Measurements from ENCODE around the gene EEIG2. TPM values are rescaled to one million over a fixed set of nuclear protein-coding genes. Genes with fewer than 3 reads are reported as not detected.
A peak's percentile ranks its signal among the peaks of the same experiment; 100 is the strongest.

The EEIG2 gene
- total and polyA plus RNA-seq, 2 donors (not counting 3 experiments of a cell fraction or from before 2014, with no cell fraction given), result 2.5 to 7.2 TPM

DNA sequence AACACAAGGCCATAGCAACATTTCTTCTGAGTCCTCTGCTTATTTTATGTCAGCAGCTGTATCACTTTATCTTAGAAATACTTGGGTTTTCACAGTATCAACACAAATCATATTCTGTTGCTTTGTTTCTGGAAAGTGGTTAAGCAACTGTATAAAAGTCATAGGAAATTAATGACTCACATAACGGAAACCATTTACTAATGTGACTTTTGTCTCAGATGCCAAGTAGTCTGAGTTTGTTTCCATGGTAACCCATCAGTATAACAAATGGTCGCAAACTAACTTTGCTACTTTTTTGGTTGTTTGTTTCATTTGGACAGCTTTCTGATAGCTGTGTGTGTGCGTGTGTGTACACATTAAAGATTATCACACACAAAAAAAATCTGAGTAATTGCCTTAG lies 31.1 kb downstream of the EEIG2 start:
- CTCF ChIA-PET, result interaction anchor here (2.5 to 3.7 kb wide), 2 partner anchors 31 to 53 kb away, joined by 17 to 21 read pairs; partner anchors contain the start of gene EEIG2
- Histone ChIP-seq H3K36me3 (ENCODE audit: control insufficient read depth in 2 of 2, extremely low read depth in 1 of 2, insufficient read depth in 2 of 2, low read length in 2 of 2) (no peaks in the 10 kb centered on the region), H4K20me1 (replicated peaks; ENCODE audit: control insufficient read depth, extremely low read depth, insufficient read depth, low read length) (no peaks in the 10 kb centered on the region), H3K4me3 (replicated peaks in 1 of 3; ENCODE audit: insufficient read depth in 1 of 3, low read depth in 1 of 3, low read length in 3 of 3) (peak overlapping the region in 1 of 3 experiments; percentile 31), H3K27me3 (ENCODE audit: control insufficient read depth in 2 of 2, insufficient read depth in 2 of 2, low read length in 2 of 2) (no peaks in the 10 kb centered on the region), H3K27ac (ENCODE audit: insufficient read depth, low read depth, low read length) (peak overlapping the region; percentile 94), H3K9me3 (replicated peaks; ENCODE audit: control insufficient read depth, insufficient read depth, low read length) (no peaks in the 10 kb centered on the region), H3K9ac (replicated peaks; ENCODE audit: extremely low read depth, insufficient read depth, low read length) (peak overlapping the region; percentile 83), H3K9me1 (replicated peaks; ENCODE audit: control insufficient read depth, extremely low read depth, insufficient read depth, low read length) (no peaks in the 10 kb centered on the region), H3K4me2 (ENCODE audit: insufficient read depth, low read length) (peak overlapping the region; percentile 90), H3K4me1 (ENCODE audit: control insufficient read depth, extremely low read depth, insufficient read depth, low read length) (peaks cover 39% of the 10 kb centered on the region), H3K79me2 (ENCODE audit: control insufficient read depth, insufficient read depth, low read length) (no peaks in the 10 kb centered on the region), H2AFZ (ENCODE audit: low read depth, low read length) (no peak overlapping the region)
- POLR2A ChIA-PET, result no interaction called here
- dilution Hi-C loops (cut with MboI; ENCODE audit: extremely low pct_ligation_motif_present, low sequenced_read_pairs) (no loop called here), intact Hi-C loops (cut with micrococcal nuclease) (loop anchor here (1.0 to 5.0 kb wide), 6 partner anchors 9 to 241 kb away; partner anchors contain the start of genes PRPF38B and STXBP3)
- TF ChIP-seq POLR2AphosphoS5 (IDR thresholded peaks at IDR 0.05; ENCODE audit: insufficient read depth, low read depth, low read length), result no peak
- peak; percentile 15 for TF ChIP-seq GATA2 (IDR thresholded peaks at IDR 0.05; ENCODE audit: insufficient read depth, insufficient read length, low read depth, low read length)
- no peak for TF ChIP-seq MYC (IDR thresholded peaks at IDR 0.05; ENCODE audit: low read depth, low read length)
- TF ChIP-seq, protein P1, sequence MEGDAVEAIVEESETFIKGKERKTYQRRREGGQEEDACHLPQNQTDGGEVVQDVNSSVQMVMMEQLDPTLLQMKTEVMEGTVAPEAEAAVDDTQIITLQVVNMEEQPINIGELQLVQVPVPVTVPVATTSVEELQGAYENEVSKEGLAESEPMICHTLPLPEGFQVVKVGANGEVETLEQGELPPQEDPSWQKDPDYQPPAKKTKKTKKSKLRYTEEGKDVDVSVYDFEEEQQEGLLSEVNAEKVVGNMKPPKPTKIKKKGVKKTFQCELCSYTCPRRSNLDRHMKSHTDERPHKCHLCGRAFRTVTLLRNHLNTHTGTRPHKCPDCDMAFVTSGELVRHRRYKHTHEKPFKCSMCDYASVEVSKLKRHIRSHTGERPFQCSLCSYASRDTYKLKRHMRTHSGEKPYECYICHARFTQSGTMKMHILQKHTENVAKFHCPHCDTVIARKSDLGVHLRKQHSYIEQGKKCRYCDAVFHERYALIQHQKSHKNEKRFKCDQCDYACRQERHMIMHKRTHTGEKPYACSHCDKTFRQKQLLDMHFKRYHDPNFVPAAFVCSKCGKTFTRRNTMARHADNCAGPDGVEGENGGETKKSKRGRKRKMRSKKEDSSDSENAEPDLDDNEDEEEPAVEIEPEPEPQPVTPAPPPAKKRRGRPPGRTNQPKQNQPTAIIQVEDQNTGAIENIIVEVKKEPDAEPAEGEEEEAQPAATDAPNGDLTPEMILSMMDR (IDR thresholded peaks at IDR 0.05; ENCODE audit: extremely low read depth in 1 of 2, insufficient read depth in 1 of 2, low read depth in 1 of 2, low read length in 2 of 2), result no peak
- TF ChIP-seq FOS (IDR thresholded peaks at IDR 0.05; ENCODE audit: borderline replicate concordance, insufficient read depth, low read length), result peak; percentile 84
- peak; percentile 99 for TF ChIP-seq JUN (IDR thresholded peaks at IDR 0.05; ENCODE audit: borderline replicate concordance, insufficient read depth, insufficient read length, low read depth)
- no peak for TF ChIP-seq EZH2 (IDR thresholded peaks at IDR 0.05; ENCODE audit: borderline replicate concordance, low read depth, low read length, severe bottlenecking)
- TF ChIP-seq POLR2A (IDR thresholded peaks at IDR 0.05; ENCODE audit: low read depth, low read length), result no peak
- TF ChIP-seq MAX (IDR thresholded peaks at IDR 0.05; ENCODE audit: insufficient read depth, insufficient read length), result no peak
- peak; percentile 88 for FAIRE-seq
- peak; percentile 97 for DNase-seq (ENCODE audit: low read depth, low spot score)
- no TSS peak for BruUV-seq (replicated peaks)

Data from endothelial cell of umbilical vein (primary cell).